HG03457 (cell line): Measurements from ENCODE around the gene CTBP2.
"Not testable (repeated sequence)": the region's sequence is repeated elsewhere in the genome, so short reads cannot be mapped to it uniquely, and the experiment has no call there.

Experiments
- ATAC-seq: cut with Tn5 transposase; IDR thresholded peaks from one replicate; pipeline ENCODE4 v1.9.1; 2021; ENCODE audit warnings: moderate number of reproducible peaks; ENCODE audit not compliant: unreplicated experiment

CTBP2 gene

DNA sequence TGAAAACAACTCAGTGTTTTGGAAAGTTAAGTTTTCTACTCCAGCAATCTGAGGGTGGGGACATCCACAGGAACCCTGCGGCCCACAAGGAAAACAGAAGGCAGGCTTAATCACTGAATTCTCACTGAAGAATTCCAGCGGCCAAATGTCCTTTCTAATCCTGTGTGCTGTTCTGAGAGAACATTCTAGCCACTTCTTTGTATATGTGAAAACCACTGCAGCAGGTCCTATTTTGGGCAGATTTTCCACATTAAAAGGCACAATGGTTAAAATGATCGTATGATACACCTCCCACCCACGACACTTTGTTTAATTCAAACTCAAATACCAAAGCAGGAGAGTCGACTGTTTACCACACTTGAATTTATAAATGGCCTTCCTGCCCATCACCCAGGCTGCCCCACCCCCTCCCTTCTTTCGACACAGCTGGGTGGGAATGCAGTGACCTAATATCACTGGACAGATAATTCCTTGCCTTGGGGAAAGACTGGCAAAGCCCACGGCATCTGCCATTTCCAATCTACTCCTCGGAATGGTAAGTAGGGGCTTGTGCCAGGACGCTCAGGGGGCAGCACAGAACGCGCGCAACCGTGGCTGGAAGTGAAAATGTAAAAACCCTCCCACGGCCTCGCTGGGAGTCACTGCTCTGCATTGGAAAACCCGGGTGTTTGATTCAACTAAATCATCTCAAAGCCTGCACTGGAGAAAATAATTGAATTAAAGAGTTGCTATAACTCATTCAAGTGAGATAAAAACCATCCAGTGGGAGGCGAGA is 67.0 kb downstream of the CTBP2 start:
- ATAC-seq = no peak

DNA sequence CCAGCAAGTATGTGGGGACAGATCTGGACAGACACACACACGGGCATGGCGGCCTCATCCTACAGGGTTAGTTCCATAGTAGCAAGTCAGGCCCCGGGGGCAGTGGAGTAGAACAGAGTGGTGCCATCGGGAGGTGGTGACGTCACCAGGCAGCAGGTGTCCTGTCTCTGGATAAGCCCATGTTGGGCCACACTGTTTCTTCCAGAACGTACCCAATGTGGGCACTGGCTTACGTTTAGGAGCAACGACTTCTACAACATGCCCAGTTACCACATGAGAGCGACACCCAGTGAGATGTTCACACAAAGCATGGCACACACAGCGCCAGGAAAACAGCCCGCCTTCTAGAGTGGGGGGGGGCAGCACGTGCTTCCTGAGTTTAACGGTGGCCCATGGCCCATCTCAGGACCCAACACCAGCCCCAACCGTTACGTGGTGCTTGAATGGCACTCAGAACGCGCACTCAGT is 67.8 kb downstream of the CTBP2 start:
- ATAC-seq = no peak

GRCh38 chr10:125091891-125092290 is 68.5 kb downstream of the CTBP2 start:
- no peak for ATAC-seq

- ATAC-seq = no peak
Observed at GRCh38 chr10:125089469-125089868, 70.9 kb downstream of the CTBP2 start.

DNA sequence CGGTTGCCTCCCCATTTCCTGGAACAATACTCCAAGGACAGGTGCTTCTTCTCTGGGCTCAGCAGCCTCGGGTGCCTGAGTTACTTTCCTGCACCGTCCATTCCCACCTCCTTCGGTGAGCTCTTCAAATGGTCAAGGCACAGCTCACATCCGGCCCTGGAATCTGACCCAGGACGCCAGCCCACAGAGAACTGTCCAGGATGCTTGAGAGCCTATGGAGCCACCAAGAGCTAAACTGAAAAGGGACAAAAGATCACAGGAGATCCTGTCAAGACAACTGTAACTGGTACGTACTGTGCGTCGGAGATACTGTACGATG is 72.5 kb downstream of the CTBP2 start:
- ATAC-seq = no peak

DNA sequence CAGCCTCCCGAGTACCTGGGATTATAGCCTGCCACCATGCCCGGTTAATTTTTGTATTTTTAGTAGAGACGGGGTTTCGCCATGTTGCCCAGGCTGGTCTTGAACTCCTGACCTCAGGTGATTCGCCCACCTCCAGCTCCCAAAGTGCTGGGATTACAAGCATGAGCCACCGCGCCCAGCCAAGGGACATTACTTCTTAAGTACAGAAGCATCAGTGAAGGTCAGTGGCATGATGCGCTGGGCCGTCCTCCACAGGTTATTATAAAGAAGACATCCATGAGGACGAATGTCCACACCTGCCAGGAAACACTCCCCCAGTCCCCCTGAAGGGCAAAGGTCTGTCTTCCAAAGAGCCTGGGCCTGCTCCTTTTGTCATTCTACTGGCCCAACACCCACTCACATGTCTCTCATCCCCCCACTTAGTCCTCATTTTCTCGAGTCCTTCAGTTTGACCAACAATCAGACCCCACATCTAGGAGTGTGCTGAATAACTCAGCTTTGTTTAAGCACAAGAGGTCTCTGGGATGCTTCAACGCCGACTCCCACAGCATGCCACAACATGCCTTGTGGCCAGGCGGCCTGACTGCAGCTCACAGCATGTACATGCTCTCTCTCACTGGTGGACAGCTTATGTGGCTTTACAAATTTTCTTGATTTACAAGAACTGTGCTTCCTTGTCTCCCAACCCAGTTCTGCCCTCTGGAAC is 73.0 kb downstream of the CTBP2 start:
- ATAC-seq = no peak

DNA sequence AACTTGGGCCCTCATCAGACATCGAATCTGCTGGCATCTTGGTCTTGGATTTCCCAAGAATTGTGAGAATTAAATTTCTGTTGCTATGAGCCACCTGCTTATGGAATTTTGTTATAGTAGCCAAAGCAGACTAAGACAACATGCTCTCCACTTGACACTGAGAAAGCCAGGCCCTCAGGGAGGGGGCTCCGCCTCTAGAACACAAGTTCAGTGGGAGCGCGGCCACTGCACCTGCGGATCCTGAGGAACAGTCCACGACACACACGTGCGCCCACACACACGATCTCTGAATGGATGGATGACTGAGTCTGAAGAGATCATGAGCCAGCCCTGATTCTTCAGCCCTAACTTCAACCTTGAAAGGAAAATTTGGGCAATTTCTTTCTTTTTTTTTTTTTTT is 73.7 kb downstream of the CTBP2 start:
- no peak for ATAC-seq

DNA sequence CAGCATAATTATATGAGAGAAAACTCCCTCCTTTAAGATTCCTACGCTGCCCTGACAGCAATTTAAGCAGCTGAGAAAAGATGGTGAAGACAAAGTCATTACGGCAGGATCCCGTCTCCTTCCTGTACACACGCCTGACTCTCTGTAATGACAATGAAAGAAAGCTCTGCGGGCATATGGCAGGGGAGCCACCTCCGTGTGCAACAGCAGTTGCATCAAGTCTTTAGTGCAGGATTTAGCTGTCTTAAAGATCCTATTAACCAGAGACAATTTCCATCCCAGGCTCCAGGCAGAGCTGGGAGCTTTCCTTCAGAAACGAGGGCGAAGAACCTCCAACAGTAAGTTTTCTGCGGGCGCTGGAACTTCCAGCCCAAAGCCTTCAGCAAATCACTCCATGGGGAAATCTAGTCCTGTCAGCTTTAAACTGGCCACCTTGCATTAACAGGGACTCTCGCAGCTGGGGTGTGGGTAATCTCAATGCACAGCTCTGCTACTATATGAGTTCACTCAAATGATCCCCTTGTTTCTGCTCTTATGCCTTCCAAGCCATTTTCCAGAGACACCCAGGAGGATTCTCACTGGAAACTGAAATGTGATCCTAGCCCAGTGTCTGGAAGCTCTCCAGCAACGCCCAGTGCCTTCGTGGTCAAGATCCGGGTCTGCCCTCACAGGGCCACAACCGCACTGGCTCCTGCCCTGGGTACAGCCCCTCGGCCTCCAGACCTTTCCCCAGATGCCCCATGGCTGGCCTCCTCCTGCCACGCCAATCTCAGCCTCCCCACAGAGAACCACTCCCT is 74.9 kb downstream of the CTBP2 start:
- no peak for ATAC-seq

GRCh38 chr10:125084614-125085257 is 75.6 kb downstream of the CTBP2 start:
- ATAC-seq = no peak

GRCh38 chr10:125084191-125084613 is 76.2 kb downstream of the CTBP2 start:
- no peak for ATAC-seq

- ATAC-seq = no peak
Observed at GRCh38 chr10:125083576-125083920, 76.8 kb downstream of the CTBP2 start.

- no peak for ATAC-seq
Observed at GRCh38 chr10:125082881-125083575, 77.3 kb downstream of the CTBP2 start.

DNA sequence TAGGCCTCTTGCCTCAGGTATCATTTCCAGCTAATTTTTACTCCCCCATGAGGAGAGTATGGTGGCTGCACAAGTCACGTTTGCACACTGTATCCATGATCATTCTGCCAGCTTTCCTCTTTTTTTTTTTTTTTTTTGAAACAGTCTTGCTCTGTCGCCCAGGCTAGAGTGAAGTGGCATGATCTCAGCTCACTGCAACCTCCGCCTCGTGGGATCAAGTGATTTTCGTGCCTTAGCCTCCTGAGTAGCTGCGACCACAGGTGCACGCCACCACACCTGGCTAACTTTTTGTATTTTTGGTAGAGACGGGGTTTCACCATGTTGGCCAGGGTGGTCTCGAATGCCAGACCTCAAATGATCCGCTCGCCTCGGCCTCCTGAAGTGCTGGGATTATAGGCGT is 77.9 kb downstream of the CTBP2 start:
- ATAC-seq = not testable (repeated sequence)

- no peak for ATAC-seq
Observed at GRCh38 chr10:125081931-125082330, 78.4 kb downstream of the CTBP2 start.

GRCh38 chr10:125080984-125081383 is 79.4 kb downstream of the CTBP2 start:
- no peak for ATAC-seq

- ATAC-seq = no peak
Observed at GRCh38 chr10:125080296-125080695, 80.1 kb downstream of the CTBP2 start.

GRCh38 chr10:125079091-125079600 is 81.2 kb downstream of the CTBP2 start:
- ATAC-seq = no peak

DNA sequence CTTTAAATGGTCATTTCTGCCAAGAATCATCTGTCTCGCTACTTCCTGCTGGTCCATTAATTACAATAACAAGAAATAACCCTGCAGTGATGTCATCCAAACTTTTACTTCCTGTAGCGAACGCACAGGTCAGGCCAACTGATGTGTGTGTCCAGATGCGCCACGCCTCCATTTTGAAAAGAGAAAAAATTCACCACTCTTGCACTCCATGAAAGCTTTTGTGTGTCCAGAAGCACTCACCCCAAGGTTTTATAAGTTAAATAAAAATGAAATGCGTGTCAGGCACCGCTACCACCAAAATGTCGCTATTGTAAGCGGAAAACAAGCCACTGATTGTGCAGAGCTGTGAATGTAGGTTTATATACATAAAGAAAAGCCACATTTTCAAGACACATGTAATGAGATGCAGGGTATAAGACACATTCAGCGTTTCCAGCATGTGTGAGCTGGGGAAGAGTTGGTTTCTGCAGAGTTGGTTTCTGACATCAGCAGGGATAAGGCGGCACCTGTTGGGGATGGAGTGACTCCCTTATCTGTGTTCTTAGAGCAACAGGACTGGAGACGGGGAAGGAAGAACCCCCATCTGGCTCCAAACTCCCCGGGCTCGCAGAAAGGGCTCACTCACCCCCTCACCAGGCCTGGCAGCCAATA is 83.3 kb downstream of the CTBP2 start:
- ATAC-seq = no peak

DNA sequence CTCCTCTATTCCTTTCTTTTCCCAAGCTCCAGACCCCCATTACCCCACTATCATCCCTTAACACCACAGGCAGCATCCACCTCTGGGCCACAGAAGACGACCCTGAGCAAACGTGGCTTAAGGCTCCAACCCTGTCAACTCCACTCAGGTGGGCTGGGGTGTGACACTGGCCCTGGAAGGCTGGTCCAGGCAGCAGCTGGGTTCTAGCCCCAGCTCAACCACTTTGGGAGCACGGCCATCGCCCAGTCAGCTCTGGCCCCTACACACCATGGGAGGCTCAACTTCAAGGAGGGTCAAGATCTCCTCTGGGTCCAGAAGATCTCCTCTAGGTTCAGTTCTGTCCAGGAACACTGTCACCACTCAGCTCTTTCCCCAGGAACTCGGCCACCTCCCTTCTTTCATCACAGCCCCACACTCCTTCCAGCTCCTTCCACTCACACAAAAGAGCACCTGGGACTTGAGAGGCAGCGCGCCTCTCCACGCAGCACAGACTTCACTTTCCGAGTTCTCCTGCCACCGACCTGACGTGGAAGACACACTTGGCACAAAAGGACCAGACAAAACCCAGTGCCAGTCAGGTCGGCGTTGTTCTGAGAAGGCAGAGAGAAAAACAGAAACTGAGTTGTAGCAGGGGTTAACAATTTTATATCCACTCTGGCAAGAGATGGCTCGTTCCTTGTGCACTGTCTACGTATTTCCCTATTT is 84.1 kb downstream of the CTBP2 start:
- ATAC-seq = no peak
